Calu3 (cell line): ENCODE data around the gene RFPL3. TPM values are rescaled to one million over a fixed set of nuclear protein-coding genes. Genes with fewer than 3 reads are reported as not detected.

ENCODE experiments used
- BruUV-seq: library from RNA; stranded (reverse); fragments of 400-500 nt; replicated peaks from 2 replicates; lab custom pipeline; 2021; lab: Mats Ljungman, UMichigan
- CTCF ChIA-PET: fragments of 300-600 bp; sonication (Branson Sonifier 250); formaldehyde crosslinking; loops from one replicate; lab custom pipeline; 2022; ENCODE audit warnings: antibody characterized with exemption; lab: Charles Lee
- DNase-seq: peaks from one replicate; pipeline ENCODE4 v3.0.0; 2022
- H3K27ac Mint-ChIP-seq: one replicate; pipeline ENCODE4 v1.8.0; 2022; ENCODE audit warnings: mixed read lengths; ENCODE audit not compliant: unreplicated experiment
- H3K27me3 Mint-ChIP-seq: one replicate; pipeline ENCODE4 v1.8.0; 2022; ENCODE audit warnings: mixed read lengths; ENCODE audit not compliant: unreplicated experiment
- H3K36me3 Mint-ChIP-seq: one replicate; pipeline ENCODE4 v1.8.0; 2022; ENCODE audit warnings: mild to moderate bottlenecking, moderate library complexity, mixed read lengths; ENCODE audit not compliant: insufficient read depth, unreplicated experiment
- H3K4me1 Mint-ChIP-seq: one replicate; pipeline ENCODE4 v1.8.0; 2022; ENCODE audit warnings: mild to moderate bottlenecking, low read depth, mixed read lengths; ENCODE audit not compliant: unreplicated experiment
- H3K4me3 Mint-ChIP-seq: one replicate; pipeline ENCODE4 v1.8.0; 2022; ENCODE audit warnings: mild to moderate bottlenecking, low read depth, moderate library complexity, mixed read lengths; ENCODE audit not compliant: unreplicated experiment
- H3K9me3 Mint-ChIP-seq: one replicate; pipeline ENCODE4 v1.8.0; 2022; ENCODE audit warnings: low read depth, mixed read lengths; ENCODE audit not compliant: unreplicated experiment
- CTCF ChIP-seq: fragments of 200-600 bp; IDR thresholded peaks from one replicate; pipeline ENCODE4 v1.8.0; 2022; ENCODE audit warnings: antibody characterized with exemption; ENCODE audit not compliant: unreplicated experiment
- intact Hi-C: fragments of 100-400 bp; cut with micrococcal nuclease; formaldehyde crosslinking; loops from one replicate; pipeline ENCODE4 v1.10.0; 2022; ENCODE audit not compliant: unreplicated experiment
- total RNA-seq: library from RNA; stranded (reverse); gene quantifications from 2 replicates; pipeline ENCODE4 v1.2.3, GENCODE V29; 2022

RFPL3 gene
- total RNA-seq, 1 experiment from 2014 or later, result not detected

GRCh38 chr22:32407312-32407711, 49.6 kb downstream of the RFPL3 start:
- CTCF ChIA-PET, result no interaction called here
- intact Hi-C loops, result no loop called here
- Mint-ChIP-seq H3K4me1 (peaks cover 13% of the 10 kb centered on the region), H3K9me3 (no peaks in the 10 kb centered on the region), H3K4me3 (no peak overlapping the region), H3K27me3 (no peaks in the 10 kb centered on the region), H3K27ac (no peak overlapping the region), H3K36me3 (peaks cover 42% of the 10 kb centered on the region)
- BruUV-seq, result no TSS peak
- no peak for DNase-seq
- no peak for TF ChIP-seq CTCF

GRCh38 chr22:32407936-32408335, 50.3 kb downstream of the RFPL3 start:
- DNase-seq, result no peak
- H3K27me3 Mint-ChIP-seq, result no peaks in the 10 kb centered on the region
- peaks cover 13% of the 10 kb centered on the region for H3K4me1 Mint-ChIP-seq
- intact Hi-C loops, result no loop called here
- H3K36me3 Mint-ChIP-seq, result peaks cover 40% of the 10 kb centered on the region
- CTCF ChIA-PET, result no interaction called here
- H3K4me3 Mint-ChIP-seq, result no peak overlapping the region
- no peaks in the 10 kb centered on the region for H3K9me3 Mint-ChIP-seq
- no peak overlapping the region for H3K27ac Mint-ChIP-seq
- BruUV-seq, result no TSS peak
- no peak for TF ChIP-seq CTCF

GRCh38 chr22:32409977-32410376, 52.3 kb downstream of the RFPL3 start:
- H3K36me3 Mint-ChIP-seq, result peaks cover 35% of the 10 kb centered on the region
- no peaks in the 10 kb centered on the region for H3K9me3 Mint-ChIP-seq
- no peak for TF ChIP-seq CTCF
- CTCF ChIA-PET, result interaction anchor here (0.7 kb wide), 1 partner anchor 295 kb away, joined by 3 read pairs; no protein-coding TSS in a partner anchor
- peaks cover under 1% of the 10 kb centered on the region for H3K27me3 Mint-ChIP-seq
- no peak for DNase-seq
- H3K4me1 Mint-ChIP-seq, result peaks cover 13% of the 10 kb centered on the region
- H3K4me3 Mint-ChIP-seq, result peak overlapping the region; percentile 96
- no TSS peak for BruUV-seq
- no peak overlapping the region for H3K27ac Mint-ChIP-seq
- intact Hi-C loops, result no loop called here

GRCh38 chr22:32410459-32410858, 52.8 kb downstream of the RFPL3 start:
- no TSS peak for BruUV-seq
- intact Hi-C loops, result no loop called here
- H3K4me1 Mint-ChIP-seq, result peaks cover 13% of the 10 kb centered on the region
- CTCF ChIA-PET, result interaction anchor here (0.6 to 1.1 kb wide), 3 partner anchors 10 to 295 kb away, joined by 3 read pairs; no protein-coding TSS in a partner anchor
- no peak for DNase-seq
- no peaks in the 10 kb centered on the region for H3K9me3 Mint-ChIP-seq
- peaks cover 35% of the 10 kb centered on the region for H3K36me3 Mint-ChIP-seq
- no peak for TF ChIP-seq CTCF
- peak overlapping the region; percentile 96 for H3K4me3 Mint-ChIP-seq
- no peak overlapping the region for H3K27ac Mint-ChIP-seq
- H3K27me3 Mint-ChIP-seq, result peaks cover 5% of the 10 kb centered on the region

Other genes with a start within 250 kb of the RFPL3 start
- not detected in 2 replicates for gene C22orf42, start 198.6 kb upstream of the RFPL3 start, total RNA-seq
- gene RFPL2, start 152.8 kb upstream of the RFPL3 start, total RNA-seq, result 0.52 and 0.71 TPM in 2 replicates
- not detected in 2 replicates for gene SLC5A4, start 102.5 kb upstream of the RFPL3 start, total RNA-seq
- gene RTCB, start 54.4 kb downstream of the RFPL3 start, total RNA-seq, result 101 and 108 TPM in 2 replicates
- gene BPIFC, start 106.6 kb downstream of the RFPL3 start, total RNA-seq, result not detected in 2 replicates
- gene FBXO7, start 116.9 kb downstream of the RFPL3 start, total RNA-seq, result 75.0 and 75.7 TPM in 2 replicates